ENCODE measurements around the gene LAMC1. TPM values are rescaled to one million over a fixed set of nuclear protein-coding genes. Genes with fewer than 3 reads are reported as not detected.

LAMC1 gene
- polyA plus RNA-seq, 1 donor from 2014 or later = 4.2 TPM

DNA sequence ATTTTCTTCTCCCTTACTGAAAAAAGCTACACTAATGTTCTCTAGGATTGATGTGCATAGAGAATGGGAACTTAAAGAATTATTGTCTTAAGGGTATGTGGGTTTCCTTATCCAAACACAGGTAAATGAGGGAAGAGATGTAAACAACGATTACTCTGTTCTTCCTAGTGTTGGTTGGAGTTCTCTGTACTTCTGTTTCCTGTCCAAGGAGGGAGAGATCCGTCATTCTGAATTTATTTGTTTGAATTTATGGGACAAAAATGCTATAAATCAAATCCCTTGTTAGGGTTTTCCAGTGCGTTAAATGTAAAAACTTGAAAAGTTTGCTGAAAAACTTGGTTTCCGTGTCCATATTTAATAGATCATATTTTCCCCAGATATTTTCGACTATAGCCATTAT lies 29.6 kb downstream of the LAMC1 start:
- Histone ChIP-seq H3K9me2 (ENCODE audit: insufficient read depth, low read length) (no peaks in the 10 kb centered on the region), H3K4me3 (ENCODE audit: low read length) (no peak overlapping the region), H4K20me1 (ENCODE audit: insufficient read depth) (no peaks in the 10 kb centered on the region), H3F3A (ENCODE audit: insufficient read depth, low read length, poor library complexity, severe bottlenecking) (no peaks in the 10 kb centered on the region), H3K4me2 (ENCODE audit: low read length) (no peak overlapping the region), H3K27ac (ENCODE audit: low read length) (no peak overlapping the region), H3K9ac (ENCODE audit: low read length) (no peak overlapping the region), H3K36me3 (ENCODE audit: insufficient read depth, low read length) (no peaks in the 10 kb centered on the region), H2AFZ (ENCODE audit: low read depth, low read length) (no peak overlapping the region), H3K79me2 (replicated peaks; ENCODE audit: insufficient read depth, low read length) (peaks cover 6% of the 10 kb centered on the region), H3K9me3 (ENCODE audit: low read length) (no peaks in the 10 kb centered on the region), H3K27me3 (ENCODE audit: insufficient read depth, low read depth, low read length) (no peaks in the 10 kb centered on the region)
- no peak for TF ChIP-seq CTCF (IDR thresholded peaks at IDR 0.05; ENCODE audit: poor library complexity, severe bottlenecking)
- no peak for TF ChIP-seq TAF1 (IDR thresholded peaks at IDR 0.05; ENCODE audit: low read depth)
- no peak for TF ChIP-seq RAD21 (conservative IDR thresholded peaks at IDR 0.05)
- no peak for TF ChIP-seq MXI1 (conservative IDR thresholded peaks at IDR 0.05; ENCODE audit: poor library complexity, severe bottlenecking)
- no peak for TF ChIP-seq EP300 (conservative IDR thresholded peaks at IDR 0.05; ENCODE audit: poor library complexity, severe bottlenecking)
- TF ChIP-seq EZH2 (IDR thresholded peaks at IDR 0.05; ENCODE audit: borderline replicate concordance, insufficient read depth, low read length, poor library complexity, severe bottlenecking) = no peak
- TF ChIP-seq, protein P1, sequence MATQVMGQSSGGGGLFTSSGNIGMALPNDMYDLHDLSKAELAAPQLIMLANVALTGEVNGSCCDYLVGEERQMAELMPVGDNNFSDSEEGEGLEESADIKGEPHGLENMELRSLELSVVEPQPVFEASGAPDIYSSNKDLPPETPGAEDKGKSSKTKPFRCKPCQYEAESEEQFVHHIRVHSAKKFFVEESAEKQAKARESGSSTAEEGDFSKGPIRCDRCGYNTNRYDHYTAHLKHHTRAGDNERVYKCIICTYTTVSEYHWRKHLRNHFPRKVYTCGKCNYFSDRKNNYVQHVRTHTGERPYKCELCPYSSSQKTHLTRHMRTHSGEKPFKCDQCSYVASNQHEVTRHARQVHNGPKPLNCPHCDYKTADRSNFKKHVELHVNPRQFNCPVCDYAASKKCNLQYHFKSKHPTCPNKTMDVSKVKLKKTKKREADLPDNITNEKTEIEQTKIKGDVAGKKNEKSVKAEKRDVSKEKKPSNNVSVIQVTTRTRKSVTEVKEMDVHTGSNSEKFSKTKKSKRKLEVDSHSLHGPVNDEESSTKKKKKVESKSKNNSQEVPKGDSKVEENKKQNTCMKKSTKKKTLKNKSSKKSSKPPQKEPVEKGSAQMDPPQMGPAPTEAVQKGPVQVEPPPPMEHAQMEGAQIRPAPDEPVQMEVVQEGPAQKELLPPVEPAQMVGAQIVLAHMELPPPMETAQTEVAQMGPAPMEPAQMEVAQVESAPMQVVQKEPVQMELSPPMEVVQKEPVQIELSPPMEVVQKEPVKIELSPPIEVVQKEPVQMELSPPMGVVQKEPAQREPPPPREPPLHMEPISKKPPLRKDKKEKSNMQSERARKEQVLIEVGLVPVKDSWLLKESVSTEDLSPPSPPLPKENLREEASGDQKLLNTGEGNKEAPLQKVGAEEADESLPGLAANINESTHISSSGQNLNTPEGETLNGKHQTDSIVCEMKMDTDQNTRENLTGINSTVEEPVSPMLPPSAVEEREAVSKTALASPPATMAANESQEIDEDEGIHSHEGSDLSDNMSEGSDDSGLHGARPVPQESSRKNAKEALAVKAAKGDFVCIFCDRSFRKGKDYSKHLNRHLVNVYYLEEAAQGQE (IDR thresholded peaks at IDR 0.05; ENCODE audit: borderline replicate concordance) = no peak
- TF ChIP-seq SMC3 (conservative IDR thresholded peaks at IDR 0.05; ENCODE audit: poor library complexity) = no peak
- no peak for TF ChIP-seq POLR2AphosphoS5 (IDR thresholded peaks at IDR 0.05)

GRCh38 chr1:183058851-183059502 lies 35.8 kb downstream of the LAMC1 start:
- H2AFZ ChIP-seq (ENCODE audit: low read depth, low read length) = no peak overlapping the region

More at GRCh38 chr1:183058851-183059502, 35.8 kb downstream of the LAMC1 start:
- no peaks in the 10 kb centered on the region for H3K9me3 ChIP-seq (ENCODE audit: low read length)
- peak; percentile 83 for TF ChIP-seq POLR2AphosphoS5 (IDR thresholded peaks at IDR 0.05)
- peak; percentile 79 for TF ChIP-seq EP300 (conservative IDR thresholded peaks at IDR 0.05; ENCODE audit: poor library complexity, severe bottlenecking)
- TF ChIP-seq SMC3 (conservative IDR thresholded peaks at IDR 0.05; ENCODE audit: poor library complexity) = no peak
- TF ChIP-seq, protein P1 (IDR thresholded peaks at IDR 0.05; ENCODE audit: borderline replicate concordance) = no peak
- no peak for TF ChIP-seq TAF1 (IDR thresholded peaks at IDR 0.05; ENCODE audit: low read depth)
- TF ChIP-seq RAD21 (conservative IDR thresholded peaks at IDR 0.05) = no peak
- TF ChIP-seq EZH2 (IDR thresholded peaks at IDR 0.05; ENCODE audit: borderline replicate concordance, insufficient read depth, low read length, poor library complexity, severe bottlenecking) = no peak
- no peak for TF ChIP-seq MXI1 (conservative IDR thresholded peaks at IDR 0.05; ENCODE audit: poor library complexity, severe bottlenecking)
- TF ChIP-seq CTCF (IDR thresholded peaks at IDR 0.05; ENCODE audit: poor library complexity, severe bottlenecking) = no peak
- H3F3A ChIP-seq (ENCODE audit: insufficient read depth, low read length, poor library complexity, severe bottlenecking) = no peaks in the 10 kb centered on the region
- no peak overlapping the region for H3K9ac ChIP-seq (ENCODE audit: low read length)
- no peaks in the 10 kb centered on the region for H3K36me3 ChIP-seq (ENCODE audit: insufficient read depth, low read length)
- H4K20me1 ChIP-seq (ENCODE audit: insufficient read depth) = no peaks in the 10 kb centered on the region
- H3K27ac ChIP-seq (ENCODE audit: low read length) = no peak overlapping the region
- H3K4me3 ChIP-seq (ENCODE audit: low read length) = no peak overlapping the region
- no peak overlapping the region for H3K4me2 ChIP-seq (ENCODE audit: low read length)
- H3K79me2 ChIP-seq (replicated peaks; ENCODE audit: insufficient read depth, low read length) = peaks cover 4% of the 10 kb centered on the region
- no peaks in the 10 kb centered on the region for H3K27me3 ChIP-seq (ENCODE audit: insufficient read depth, low read depth, low read length)
- no peaks in the 10 kb centered on the region for H3K9me2 ChIP-seq (ENCODE audit: insufficient read depth, low read length)

Data from neural cell (in vitro differentiated cells).